Dedifferentiated amniotic fluid mesenchymal stem cell (primary cell): Measurements from ENCODE around the gene SEC22C.

Experiments used
- DNase-seq: peaks from one replicate; pipeline ENCODE4 v3.0.0-alpha.2; 2016; ENCODE audit errors: extremely low spot score

The SEC22C gene

GRCh38 chr3:42498034-42498433, 83.7 kb downstream of the SEC22C start:
- no peak for DNase-seq
